IMR-90 (cell line): ENCODE measurements around the gene BCL2L2.

ENCODE experiments used
- BHLHE40 ChIP-seq: fragments of 150-350 bp; IDR thresholded peaks from 2 replicates; pipeline ENCODE4 v1.6.1; 2016; ENCODE audit warnings: mild to moderate bottlenecking, low read depth, low read length
- CEBPB ChIP-seq: IDR thresholded peaks from 2 replicates; pipeline ENCODE4 v1.6.1; 2012; ENCODE audit warnings: low read depth, low read length, improper control_type of control experiment
- CTCF ChIP-seq: conservative IDR thresholded peaks from 2 replicates; pipeline ENCODE4 v1.5.1; 2012; ENCODE audit warnings: mild to moderate bottlenecking, low read depth, low read length, improper control_type of control experiment
- ELK1 ChIP-seq: fragments of 150-350 bp; IDR thresholded peaks from 2 replicates; pipeline ENCODE4 v1.6.1; 2016; ENCODE audit warnings: low read depth, mild to moderate bottlenecking, low read length, moderate library complexity, borderline replicate concordance
- FOS ChIP-seq: fragments of 150-350 bp; IDR thresholded peaks from 2 replicates; pipeline ENCODE4 v1.6.1; 2016; ENCODE audit warnings: low read depth, low read length
- MXI1 ChIP-seq: IDR thresholded peaks from 2 replicates; pipeline ENCODE4 v1.6.1; 2012; ENCODE audit warnings: low read depth, mild to moderate bottlenecking, low read length, moderate library complexity, borderline replicate concordance
- POLR2A ChIP-seq: IDR thresholded peaks from 2 replicates; pipeline ENCODE4 v1.6.1; 2012; ENCODE audit warnings: mild to moderate bottlenecking, low read depth, low read length
- RAD21 ChIP-seq: IDR thresholded peaks from 2 replicates; pipeline ENCODE4 v1.6.1; 2012; ENCODE audit warnings: low read length, improper control_type of control experiment
- USF2 ChIP-seq: fragments of 150-350 bp; IDR thresholded peaks from 2 replicates; pipeline ENCODE4 v1.6.1; 2017; ENCODE audit warnings: mild to moderate bottlenecking, antibody characterized with exemption, low read length, low read depth

GRCh38 chr14:23277189-23277588 lies 29.4 kb upstream of the BCL2L2 start:
- TF ChIP-seq CTCF (no peak), RAD21 (no peak), POLR2A (no peak), CEBPB (no peak), FOS (no peak), MXI1 (no peak), BHLHE40 (no peak), ELK1 (no peak), USF2 (no peak)
